ENCODE data around the gene GRIN2A. TPM values are rescaled to one million over a fixed set of nuclear protein-coding genes. Genes with fewer than 3 reads are reported as not detected.

GRIN2A gene
- total RNA-seq, 1 donor from 2014 or later: not detected

DNA sequence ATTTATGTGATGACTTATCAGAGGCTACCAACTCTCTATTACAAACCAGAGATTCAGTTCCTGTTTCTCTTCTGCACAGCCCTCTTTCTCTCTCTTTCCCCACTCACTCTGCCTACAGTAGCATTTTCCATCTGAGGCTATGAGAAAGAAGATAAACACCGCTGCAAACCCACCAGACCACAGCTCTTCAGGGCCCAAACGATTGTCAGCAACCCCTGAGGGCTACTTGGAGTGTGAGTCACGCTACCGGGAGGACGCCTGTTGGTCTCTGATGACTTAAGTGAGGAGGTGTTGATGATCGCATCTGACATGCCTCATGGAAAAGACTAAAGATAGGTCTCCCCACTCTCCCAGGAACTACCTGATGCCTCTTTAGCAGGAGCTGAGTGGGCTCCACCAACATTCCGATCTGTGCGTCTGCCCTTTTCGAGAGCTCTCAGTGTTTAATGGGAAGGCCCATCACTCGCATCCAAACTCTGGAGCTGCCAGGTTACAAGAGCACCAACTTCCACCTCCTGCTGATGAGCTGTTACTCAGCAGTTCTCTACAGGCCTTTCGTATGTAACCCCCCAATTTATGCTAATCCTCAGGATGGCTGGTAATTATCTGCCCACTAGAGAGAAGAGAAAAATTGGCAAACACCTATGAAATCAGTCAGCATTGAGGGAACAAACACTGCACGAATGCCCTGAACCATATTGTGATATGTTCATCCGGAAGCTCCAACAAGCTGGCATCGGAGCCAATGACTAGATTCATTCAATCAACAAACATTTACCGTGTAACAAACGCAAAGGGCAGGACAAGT lies 9.2 kb downstream of the GRIN2A start:
- Mint-ChIP-seq H3K36me3 (ENCODE audit: low read depth) (no peaks in the 10 kb centered on the region), H3K27me3 (no peaks in the 10 kb centered on the region), H3K27ac (no peak overlapping the region), H3K4me3 (no peak overlapping the region), H3K4me1 (no peaks in the 10 kb centered on the region), H3K9me3 (no peaks in the 10 kb centered on the region)
- no peak for DNase-seq
- intact Hi-C loops (cut with micrococcal nuclease): no loop called here

DNA sequence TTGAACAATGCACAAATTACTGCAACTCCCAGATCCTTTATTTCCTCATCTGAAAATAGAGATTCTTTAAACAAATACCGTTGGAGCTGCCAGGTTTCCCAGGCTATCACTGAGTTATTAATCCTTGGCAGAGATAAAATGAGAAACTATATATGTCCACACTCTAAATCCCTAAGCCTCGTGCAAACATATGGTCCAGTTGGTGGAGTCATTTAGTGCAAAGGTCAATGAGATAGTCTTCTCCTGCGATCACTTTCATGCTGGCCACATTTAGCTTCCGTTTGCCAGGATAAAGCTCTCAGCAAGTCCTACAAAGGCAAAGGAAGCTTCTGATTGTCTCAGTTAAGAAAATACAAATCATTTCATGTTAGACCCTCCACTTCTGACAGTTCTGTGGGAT lies 11.0 kb downstream of the GRIN2A start:
- H3K27ac Mint-ChIP-seq: no peak overlapping the region
- intact Hi-C loops (cut with micrococcal nuclease): no loop called here
- no peak for DNase-seq
- H3K4me1 Mint-ChIP-seq: no peaks in the 10 kb centered on the region
- H3K4me3 Mint-ChIP-seq: no peak overlapping the region
- no peaks in the 10 kb centered on the region for H3K36me3 Mint-ChIP-seq (ENCODE audit: low read depth)
- H3K27me3 Mint-ChIP-seq: peaks cover 2% of the 10 kb centered on the region
- no peaks in the 10 kb centered on the region for H3K9me3 Mint-ChIP-seq

DNA sequence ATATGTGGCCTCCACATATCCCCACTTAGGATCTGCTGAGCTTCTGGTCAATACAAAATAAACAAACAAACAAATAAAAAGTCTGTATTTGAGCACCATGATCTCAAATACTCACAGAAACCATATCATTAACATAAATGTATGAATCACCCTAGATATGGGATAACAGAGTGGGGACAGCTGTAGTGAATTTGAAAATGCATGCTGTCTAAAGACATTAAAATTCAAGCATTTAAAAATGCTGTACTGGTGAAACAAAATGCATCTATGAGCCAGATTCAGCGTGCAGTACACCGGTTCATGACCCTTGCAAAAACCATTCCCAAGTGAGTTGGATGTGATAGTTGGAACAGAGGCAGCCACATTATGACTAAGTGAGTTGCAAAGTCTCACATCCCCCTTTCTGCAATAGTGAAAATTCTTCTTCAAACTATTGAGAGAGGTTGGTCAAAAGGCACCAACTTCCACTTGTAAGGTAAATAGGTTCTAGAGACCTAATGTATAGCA lies 12.3 kb downstream of the GRIN2A start:
- no peak overlapping the region for H3K27ac Mint-ChIP-seq
- no peak overlapping the region for H3K4me3 Mint-ChIP-seq
- DNase-seq: no peak
- H3K27me3 Mint-ChIP-seq: peaks cover 4% of the 10 kb centered on the region
- H3K9me3 Mint-ChIP-seq: no peaks in the 10 kb centered on the region
- intact Hi-C loops (cut with micrococcal nuclease): no loop called here
- H3K4me1 Mint-ChIP-seq: no peaks in the 10 kb centered on the region
- H3K36me3 Mint-ChIP-seq (ENCODE audit: low read depth): no peaks in the 10 kb centered on the region

DNA sequence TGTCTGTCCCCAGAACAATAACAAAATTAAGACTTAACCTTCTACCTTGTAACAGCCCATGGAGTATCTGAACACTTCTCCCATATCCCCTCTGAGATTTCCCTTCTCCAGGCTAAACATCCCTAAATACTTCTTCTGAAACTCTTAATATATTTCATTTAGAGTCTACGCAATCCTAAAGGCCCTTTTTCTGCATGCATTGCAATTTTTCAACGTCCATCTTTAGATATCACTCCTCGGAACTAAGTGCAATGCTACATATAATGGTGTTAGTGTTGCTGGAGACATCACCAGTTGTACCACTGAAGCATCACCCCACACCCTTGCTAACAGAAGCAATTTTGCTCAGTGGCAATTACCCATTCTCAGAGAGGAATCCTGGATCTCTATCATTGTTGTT lies 13.2 kb downstream of the GRIN2A start:
- Mint-ChIP-seq H3K27ac (no peak overlapping the region), H3K4me1 (no peaks in the 10 kb centered on the region), H3K4me3 (no peak overlapping the region), H3K27me3 (peaks cover 4% of the 10 kb centered on the region), H3K36me3 (ENCODE audit: low read depth) (no peaks in the 10 kb centered on the region), H3K9me3 (no peaks in the 10 kb centered on the region)
- DNase-seq: no peak
- intact Hi-C loops (cut with micrococcal nuclease): no loop called here

DNA sequence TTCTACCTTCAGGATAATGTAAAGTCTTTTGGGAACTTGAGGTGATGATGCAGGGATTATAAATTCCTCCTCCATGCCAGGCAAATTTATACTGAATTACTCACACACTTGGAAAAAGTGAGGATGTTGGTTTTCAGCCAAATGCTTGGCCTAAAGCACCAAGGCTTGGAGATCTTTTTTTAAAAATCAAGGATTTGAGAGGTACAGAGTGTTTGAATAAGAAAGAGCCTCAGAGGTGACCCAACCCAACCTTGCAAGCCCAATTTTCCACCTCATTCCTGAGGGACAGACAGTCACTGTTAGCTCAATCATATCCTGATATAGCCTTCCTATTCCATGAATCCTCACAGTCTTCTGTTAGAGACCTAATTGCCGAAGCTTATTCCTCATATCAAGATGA lies 14.0 kb downstream of the GRIN2A start:
- Mint-ChIP-seq H3K4me3 (no peak overlapping the region), H3K27me3 (peaks cover 4% of the 10 kb centered on the region), H3K36me3 (ENCODE audit: low read depth) (no peaks in the 10 kb centered on the region), H3K4me1 (no peaks in the 10 kb centered on the region), H3K27ac (no peak overlapping the region), H3K9me3 (no peaks in the 10 kb centered on the region)
- intact Hi-C loops (cut with micrococcal nuclease): no loop called here
- DNase-seq: no peak

DNA sequence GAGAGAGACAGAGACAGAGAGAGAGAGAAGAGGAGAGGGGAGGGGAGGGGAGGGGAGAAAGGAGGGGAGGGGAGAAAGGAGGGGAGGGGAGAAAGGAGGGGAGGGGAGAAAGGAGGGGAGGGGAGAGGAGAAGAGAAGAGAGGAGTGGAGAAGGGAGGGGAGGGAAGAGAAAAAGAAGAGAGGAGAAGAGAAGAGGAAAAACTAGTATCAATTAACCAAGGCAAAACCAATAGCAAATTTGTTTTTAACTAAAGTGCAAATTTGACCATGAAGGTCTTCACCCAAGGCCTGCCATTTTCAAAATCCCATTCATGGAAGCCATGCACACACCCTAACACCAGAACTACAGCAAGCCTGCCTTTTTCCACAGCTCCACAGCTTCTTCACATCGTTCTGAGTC lies 16.6 kb downstream of the GRIN2A start:
- Mint-ChIP-seq H3K4me1 (no peaks in the 10 kb centered on the region), H3K36me3 (ENCODE audit: low read depth) (no peaks in the 10 kb centered on the region), H3K4me3 (no peak overlapping the region), H3K27ac (no peak overlapping the region), H3K9me3 (no peaks in the 10 kb centered on the region), H3K27me3 (peaks cover 4% of the 10 kb centered on the region)
- intact Hi-C loops (cut with micrococcal nuclease): no loop called here
- DNase-seq: no peak

DNA sequence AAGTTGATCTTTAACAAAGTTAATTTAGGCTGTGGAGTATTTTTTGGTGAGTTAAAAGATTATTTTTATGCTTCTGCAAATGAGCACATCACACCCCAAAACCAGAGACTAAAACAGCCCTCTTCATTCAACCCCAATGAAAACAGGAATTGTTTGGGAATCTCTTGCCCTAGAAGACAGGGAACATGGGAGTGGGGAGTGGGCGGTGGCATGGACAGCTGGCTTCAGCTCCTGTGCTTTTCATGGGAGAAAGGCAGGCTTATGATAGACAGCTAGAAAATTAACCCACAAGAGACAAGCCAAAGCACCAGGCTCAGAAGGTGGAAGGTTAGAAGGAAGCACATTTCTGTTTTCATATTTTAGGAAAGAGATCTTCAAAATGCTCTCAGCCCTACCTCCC lies 19.2 kb downstream of the GRIN2A start:
- H3K27ac Mint-ChIP-seq: no peak overlapping the region
- H3K4me1 Mint-ChIP-seq: no peaks in the 10 kb centered on the region

DNA sequence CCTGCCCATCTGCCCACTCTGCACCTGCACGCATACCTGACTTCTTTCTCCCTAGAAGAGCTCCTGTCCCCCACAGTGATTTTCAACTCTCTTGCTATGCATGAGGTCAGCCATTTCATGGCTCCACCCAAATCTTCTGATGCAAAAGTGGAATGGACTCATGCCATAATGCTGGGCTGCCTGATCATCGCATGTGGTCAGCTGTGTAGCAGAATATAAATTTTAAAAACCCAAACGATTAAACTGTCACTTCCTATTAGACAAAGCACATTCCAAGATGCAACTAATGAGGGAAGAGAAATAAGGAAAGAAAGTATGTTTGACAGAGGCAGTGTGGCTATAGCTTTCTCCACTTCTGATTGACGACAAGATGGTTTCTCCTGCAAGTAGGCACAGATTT lies 26.1 kb downstream of the GRIN2A start:
- H3K27me3 Mint-ChIP-seq: no peaks in the 10 kb centered on the region
- H3K4me1 Mint-ChIP-seq: no peaks in the 10 kb centered on the region
- H3K9me3 Mint-ChIP-seq: no peaks in the 10 kb centered on the region
- no peaks in the 10 kb centered on the region for H3K36me3 Mint-ChIP-seq (ENCODE audit: low read depth)
- no peak for DNase-seq
- H3K27ac Mint-ChIP-seq: no peak overlapping the region
- H3K4me3 Mint-ChIP-seq: no peak overlapping the region
- intact Hi-C loops (cut with micrococcal nuclease): no loop called here

More for the DNA sequence above, 19.2 kb downstream of the GRIN2A start:
- intact Hi-C loops (cut with micrococcal nuclease): no loop called here
- Mint-ChIP-seq H3K9me3 (no peaks in the 10 kb centered on the region), H3K4me3 (no peak overlapping the region), H3K36me3 (ENCODE audit: low read depth) (no peaks in the 10 kb centered on the region), H3K27me3 (peaks cover 4% of the 10 kb centered on the region)
- no peak for DNase-seq

DNA sequence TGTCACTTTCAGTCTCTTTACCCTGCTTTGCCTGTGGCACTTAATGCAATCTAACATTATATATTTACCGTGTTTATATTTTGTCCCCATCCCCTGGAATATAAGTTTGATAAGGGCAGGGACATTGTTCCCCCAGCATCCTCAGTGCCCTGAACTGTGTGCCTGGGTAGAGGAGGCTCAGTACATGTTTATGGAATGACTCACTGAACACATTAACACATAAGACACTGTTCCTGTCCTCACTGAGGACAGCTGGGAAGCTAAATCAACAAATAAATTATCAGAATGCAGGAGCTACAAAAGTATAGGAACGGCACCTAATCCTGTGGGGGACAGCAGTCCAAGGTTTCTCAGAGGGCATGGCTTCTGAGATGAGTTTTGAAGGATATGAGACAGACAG lies 27.8 kb downstream of the GRIN2A start:
- Mint-ChIP-seq H3K4me3 (no peak overlapping the region), H3K36me3 (ENCODE audit: low read depth) (no peaks in the 10 kb centered on the region)
- intact Hi-C loops (cut with micrococcal nuclease): no loop called here

DNA sequence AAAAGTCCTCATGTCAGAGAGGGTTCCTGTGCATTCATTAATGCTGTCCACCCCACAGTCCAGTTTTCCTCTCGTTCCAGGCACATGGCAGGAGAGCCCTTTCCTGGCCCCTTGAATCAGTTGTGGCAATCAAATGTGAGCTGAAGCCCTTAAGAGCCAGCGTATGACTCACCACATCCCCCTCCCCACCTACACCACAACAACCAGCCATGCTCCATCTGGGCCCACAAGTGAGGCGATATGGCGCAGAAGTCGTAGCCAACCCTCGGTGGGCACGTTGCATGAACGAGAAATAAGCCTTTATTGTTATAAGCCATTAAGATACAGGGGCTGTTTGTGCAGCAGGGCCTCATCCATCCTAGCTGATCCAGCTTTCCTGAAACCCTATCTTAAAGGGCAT lies 28.2 kb downstream of the GRIN2A start:
- Mint-ChIP-seq H3K9me3 (no peaks in the 10 kb centered on the region), H3K4me3 (no peak overlapping the region), H3K36me3 (ENCODE audit: low read depth) (no peaks in the 10 kb centered on the region), H3K4me1 (no peaks in the 10 kb centered on the region), H3K27me3 (no peaks in the 10 kb centered on the region), H3K27ac (no peak overlapping the region)
- intact Hi-C loops (cut with micrococcal nuclease): no loop called here
- DNase-seq: no peak

More for the DNA sequence above, 27.8 kb downstream of the GRIN2A start:
- no peaks in the 10 kb centered on the region for H3K27me3 Mint-ChIP-seq
- no peak for DNase-seq
- H3K9me3 Mint-ChIP-seq: no peaks in the 10 kb centered on the region
- H3K4me1 Mint-ChIP-seq: no peaks in the 10 kb centered on the region
- H3K27ac Mint-ChIP-seq: no peak overlapping the region

DNA sequence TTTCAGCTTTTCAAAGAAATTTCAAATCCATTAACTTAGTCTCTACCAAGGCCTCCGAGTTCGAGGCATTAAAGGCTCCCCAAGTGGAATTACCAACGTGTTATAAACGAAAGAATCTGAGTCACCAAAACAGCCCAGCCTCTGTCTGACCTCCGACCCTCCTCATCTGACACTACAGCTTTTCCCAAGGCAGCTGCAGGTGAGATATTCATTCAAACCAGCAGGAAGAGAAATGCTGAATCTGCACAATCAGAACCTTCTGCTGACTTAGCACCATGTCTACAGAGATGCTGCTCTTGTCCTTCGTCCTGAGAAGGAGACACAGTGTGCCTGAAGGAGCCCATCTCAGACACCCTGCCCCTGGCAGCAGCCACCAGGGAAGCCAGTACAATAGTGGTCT lies 30.5 kb downstream of the GRIN2A start:
- H3K4me3 Mint-ChIP-seq: no peak overlapping the region
- no peak for DNase-seq
- no peak overlapping the region for H3K27ac Mint-ChIP-seq
- H3K36me3 Mint-ChIP-seq (ENCODE audit: low read depth): no peaks in the 10 kb centered on the region
- H3K9me3 Mint-ChIP-seq: no peaks in the 10 kb centered on the region
- intact Hi-C loops (cut with micrococcal nuclease): no loop called here
- H3K27me3 Mint-ChIP-seq: no peaks in the 10 kb centered on the region
- H3K4me1 Mint-ChIP-seq: no peaks in the 10 kb centered on the region

DNA sequence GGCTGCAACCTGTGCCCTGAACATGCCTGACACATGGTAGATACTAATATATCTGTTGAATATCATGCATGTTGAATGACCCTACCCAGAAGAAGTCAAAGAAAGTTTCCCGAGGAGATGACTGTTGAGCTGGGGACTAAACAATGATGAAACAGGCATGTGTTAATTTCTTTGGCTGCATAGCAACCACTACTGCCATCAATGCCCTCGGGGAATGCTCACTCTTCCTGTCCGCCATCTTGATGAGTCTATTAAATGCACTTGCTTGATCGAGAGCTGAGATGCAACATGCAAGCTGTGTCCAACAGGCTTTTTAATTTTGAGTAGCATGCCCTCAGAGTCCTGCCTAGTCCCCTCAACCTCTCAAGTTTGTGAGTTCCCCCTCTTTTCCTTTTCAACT lies 31.3 kb downstream of the GRIN2A start:
- Mint-ChIP-seq H3K9me3 (no peaks in the 10 kb centered on the region), H3K4me1 (no peaks in the 10 kb centered on the region), H3K36me3 (ENCODE audit: low read depth) (no peaks in the 10 kb centered on the region), H3K27ac (no peak overlapping the region), H3K27me3 (no peaks in the 10 kb centered on the region), H3K4me3 (no peak overlapping the region)
- DNase-seq: no peak
- intact Hi-C loops (cut with micrococcal nuclease): no loop called here

DNA sequence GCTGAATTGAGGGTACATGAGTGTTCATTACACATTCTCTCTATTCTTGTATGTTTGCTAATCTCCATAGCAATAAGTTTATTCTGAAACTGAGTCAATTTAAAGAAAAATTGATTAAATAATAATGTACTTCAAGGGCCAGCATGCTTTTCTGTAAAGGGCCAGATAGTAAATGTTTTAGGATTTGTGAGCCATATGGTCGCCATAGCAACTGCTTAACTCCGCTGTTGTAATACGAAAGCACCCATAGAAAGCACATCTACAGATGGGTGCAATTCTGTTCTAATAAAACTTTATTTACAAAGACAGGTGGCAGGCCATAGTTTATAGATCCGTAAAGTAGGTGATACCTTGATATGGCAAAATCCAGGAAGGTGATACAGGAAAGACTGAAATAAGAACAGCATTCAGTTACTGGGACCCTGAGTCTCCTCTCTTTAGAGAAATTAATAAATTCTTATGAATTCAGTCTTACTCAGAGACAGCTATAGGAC lies 36.6 kb downstream of the GRIN2A start:
- intact Hi-C loops (cut with micrococcal nuclease): no loop called here
- Mint-ChIP-seq H3K27me3 (no peaks in the 10 kb centered on the region), H3K9me3 (no peaks in the 10 kb centered on the region), H3K4me1 (no peaks in the 10 kb centered on the region), H3K36me3 (ENCODE audit: low read depth) (no peaks in the 10 kb centered on the region), H3K4me3 (no peak overlapping the region), H3K27ac (no peak overlapping the region)
- DNase-seq: no peak

DNA sequence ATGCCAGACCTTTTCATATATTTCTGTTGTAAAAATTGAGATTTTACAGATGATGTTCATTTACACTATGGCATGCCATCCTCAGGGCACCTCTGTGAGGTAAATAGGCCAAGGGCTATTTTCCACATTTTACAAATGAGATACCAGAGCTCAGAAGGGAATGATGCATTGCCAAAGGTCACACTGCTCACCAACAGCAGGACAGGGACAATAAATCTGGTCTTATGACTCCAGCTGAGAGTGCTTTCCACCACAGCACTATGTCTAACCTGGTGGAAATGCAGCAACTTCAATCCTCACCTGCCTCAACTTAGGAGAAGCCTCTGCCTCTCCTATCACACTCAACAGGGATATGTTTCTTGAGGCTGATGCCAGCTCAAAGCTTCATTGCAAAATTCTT lies 40.6 kb downstream of the GRIN2A start:
- Mint-ChIP-seq H3K27ac (no peak overlapping the region), H3K36me3 (ENCODE audit: low read depth) (no peaks in the 10 kb centered on the region), H3K4me1 (no peaks in the 10 kb centered on the region), H3K27me3 (no peaks in the 10 kb centered on the region), H3K9me3 (no peaks in the 10 kb centered on the region), H3K4me3 (no peak overlapping the region)
- no peak for DNase-seq
- intact Hi-C loops (cut with micrococcal nuclease): no loop called here

DNA sequence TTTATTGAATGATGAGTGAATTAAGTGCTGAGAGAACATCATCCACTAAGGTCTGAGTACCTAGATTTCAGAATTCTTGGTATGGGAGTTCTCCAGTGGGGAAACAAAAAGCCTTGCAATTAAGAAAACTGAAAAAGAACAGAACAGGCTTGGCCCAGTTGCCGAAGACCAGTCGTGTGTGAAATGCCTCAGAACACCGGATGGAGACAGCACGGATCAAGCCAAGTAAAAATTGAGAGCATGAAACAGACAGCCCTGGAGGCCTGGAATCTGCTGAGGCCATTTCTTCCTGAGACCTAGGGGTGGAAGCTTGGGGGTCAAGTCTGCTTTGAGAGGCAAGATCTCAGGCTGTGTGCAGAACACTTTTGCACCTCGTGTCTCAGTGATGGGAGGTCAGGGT lies 43.3 kb downstream of the GRIN2A start:
- H3K4me1 Mint-ChIP-seq: no peaks in the 10 kb centered on the region
- no peak overlapping the region for H3K4me3 Mint-ChIP-seq
- H3K9me3 Mint-ChIP-seq: no peaks in the 10 kb centered on the region
- no peaks in the 10 kb centered on the region for H3K36me3 Mint-ChIP-seq (ENCODE audit: low read depth)
- intact Hi-C loops (cut with micrococcal nuclease): no loop called here
- no peaks in the 10 kb centered on the region for H3K27me3 Mint-ChIP-seq
- no peak overlapping the region for H3K27ac Mint-ChIP-seq
- DNase-seq: no peak

Measured in activated CD4-positive, alpha-beta T cell treated with anti-CD3 and anti-CD28 coated beads, Interleukin-2, amount 10 ng/mL, durations not matched to agents 24 days and 14 days (primary cell).